CD14-positive monocyte (primary cell): Measurements from ENCODE around the gene C3orf18. TPM values are rescaled to one million over a fixed set of nuclear protein-coding genes. Genes with fewer than 3 reads are reported as not detected.

Experiments used
- DNase-seq, 3 donors: peaks; one replicate each; pipeline ENCODE4 v3.0.0-alpha.2; 2011 to 2022
- H2AFZ ChIP-seq: 2 replicates; pipeline ENCODE4 v1.6.0; 2012; ENCODE audit warnings: mild to moderate bottlenecking, low read depth, low read length, inconsistent platforms; ENCODE audit not compliant: insufficient read depth, poor library complexity, severe bottlenecking
- H3K27ac ChIP-seq, 2 donors: 1 replicate in 1 of 2; 2 replicates in 1 of 2; pipeline ENCODE4 v1.5.1; 2012 to 2013; ENCODE audit warnings: low read length in 2 of 2, control low read depth in 1 of 2, inconsistent platforms in 1 of 2, low read depth in 1 of 2, mild to moderate bottlenecking in 1 of 2
- H3K27me3 ChIP-seq, 2 donors: one replicate each; pipeline versions ENCODE4 v1.6.0 to v1.6.1; 2011 to 2013; ENCODE audit warnings: low read length in 2 of 2; ENCODE audit not compliant: control insufficient read depth in 2 of 2, insufficient read depth in 2 of 2
- H3K36me3 ChIP-seq, 2 donors: replicated peaks in 1 of 2; 1 replicate in 1 of 2; 2 replicates in 1 of 2; pipeline versions ENCODE4 v1.5.1 to v1.6.1; 2012 to 2013; ENCODE audit warnings: low read length in 2 of 2, control low read depth in 1 of 2, inconsistent platforms in 1 of 2, mild to moderate bottlenecking in 1 of 2; ENCODE audit not compliant: insufficient read depth in 2 of 2, control insufficient read depth in 1 of 2
- H3K4me1 ChIP-seq, 2 donors: 1 replicate in 1 of 2; 2 replicates in 1 of 2; pipeline versions ENCODE4 v1.5.1 to v1.6.1; 2012 to 2013; ENCODE audit warnings: low read length in 2 of 2, control low read depth in 1 of 2, inconsistent platforms in 1 of 2, mild to moderate bottlenecking in 1 of 2, moderate library complexity in 1 of 2; ENCODE audit not compliant: insufficient read depth in 2 of 2, control insufficient read depth in 1 of 2
- H3K4me2 ChIP-seq: replicated peaks from 2 replicates; pipeline ENCODE3; 2012; ENCODE audit warnings: low read length, moderate library complexity, mild to moderate bottlenecking; ENCODE audit not compliant: poor library complexity, severe bottlenecking; ENCODE audit errors: extremely low read depth
- H3K4me3 ChIP-seq, 3 experiments: fragments of 200-600 bp in 1 of 3; sonication (generic) in 1 of 3; replicated peaks in 1 of 3; 1 replicate in 2 of 3; 2 replicates in 1 of 3; pipeline ENCODE4 v1.5.1; 2011 to 2013; ENCODE audit warnings: low read length in 3 of 3, mild to moderate bottlenecking in 3 of 3, control low read depth in 2 of 3, low read depth in 2 of 3, inconsistent platforms in 1 of 3, moderate library complexity in 1 of 3
- H3K79me2 ChIP-seq: 2 replicates; pipeline ENCODE4 v1.6.0; 2012; ENCODE audit warnings: mild to moderate bottlenecking, control low read depth, inconsistent platforms, low read length, moderate library complexity; ENCODE audit not compliant: insufficient read depth
- H3K9ac ChIP-seq: 2 replicates; pipeline ENCODE4 v1.6.0; 2017; ENCODE audit warnings: low read length, mild to moderate bottlenecking; ENCODE audit not compliant: insufficient read depth, poor library complexity, severe bottlenecking
- H3K9me3 ChIP-seq, 2 donors: replicated peaks in 1 of 2; 1 replicate in 1 of 2; 2 replicates in 1 of 2; pipeline versions ENCODE4 v1.5.1 to v1.6.1; 2012 to 2013; ENCODE audit warnings: low read length in 2 of 2, control low read depth in 1 of 2; ENCODE audit not compliant: control insufficient read depth in 1 of 2, insufficient read depth in 1 of 2
- H4K20me1 ChIP-seq: 2 replicates; pipeline ENCODE4 v1.6.0; 2012; ENCODE audit warnings: mild to moderate bottlenecking, low read length, control low read depth, moderate library complexity; ENCODE audit not compliant: insufficient read depth
- H3K27ac Mint-ChIP-seq, 7 donors: one replicate each; pipeline ENCODE4 v1.8.0; 2020; ENCODE audit warnings: mild to moderate bottlenecking in 7 of 7, mixed read lengths in 7 of 7, moderate library complexity in 6 of 7, inconsistent platforms in 2 of 7
- H3K27me3 Mint-ChIP-seq, 3 donors: one replicate each; pipeline ENCODE4 v1.8.0; 2021 to 2022; ENCODE audit warnings: low read depth in 3 of 3, mild to moderate bottlenecking in 3 of 3, mixed read lengths in 3 of 3, moderate library complexity in 3 of 3, inconsistent platforms in 1 of 3
- H3K36me3 Mint-ChIP-seq, 2 donors: one replicate each; pipeline ENCODE4 v1.8.0; 2020; ENCODE audit warnings: mixed read lengths in 2 of 2, inconsistent platforms in 1 of 2, mild to moderate bottlenecking in 1 of 2
- H3K4me1 Mint-ChIP-seq: one replicate; pipeline ENCODE4 v1.8.0; 2020; ENCODE audit warnings: mild to moderate bottlenecking, mixed read lengths
- H3K4me3 Mint-ChIP-seq, 2 donors: one replicate each; pipeline ENCODE4 v1.8.0; 2020; ENCODE audit warnings: mild to moderate bottlenecking in 2 of 2, mixed read lengths in 2 of 2, moderate library complexity in 1 of 2
- H3K9me3 Mint-ChIP-seq, 7 donors: one replicate each; pipeline ENCODE4 v1.8.0; 2020 to 2022; ENCODE audit warnings: mixed read lengths in 7 of 7, mild to moderate bottlenecking in 6 of 7, moderate library complexity in 6 of 7, inconsistent platforms in 2 of 7
- WGBS: methylation state at CpG from one replicate; pipeline ENCODE4 v1.1.5; 2013; ENCODE audit warnings: missing lambda C conversion rate; ENCODE audit not compliant: insufficient coverage; 5-methylcytosine and 5-hydroxymethylcytosine counted together
- intact Hi-C, 2 donors: fragments of 100-400 bp; cut with micrococcal nuclease; formaldehyde crosslinking; loops; one replicate each; pipeline versions ENCODE4 v1.15.0 to v1.15.1; 2023
- polyA plus RNA-seq, 3 donors: library from polyadenylated mRNA; depleted of rRNA in 1 of 3; unstranded in 2 of 3; stranded (reverse) in 1 of 3; fragments of 300-500 nt in 2 of 3; fragments of >200 nt in 1 of 3; fragmentation: Illumina TruSeq in 2 of 3; gene quantifications; 1 replicate in 2 of 3; 2 replicates in 1 of 3; pipeline ENCODE4 v1.2.3, GENCODE V29; 2012 to 2021
- TF ChIP-seq, protein P1 (sequence below): fragments of 200-600 bp; IDR thresholded peaks from one replicate; pipeline ENCODE4 v1.8.0; 2022; ENCODE audit warnings: antibody characterized with exemption, mild to moderate bottlenecking

Gene C3orf18
- polyA plus RNA-seq, 3 donors = 0.18 to 1.5 (median 0.76) TPM

DNA sequence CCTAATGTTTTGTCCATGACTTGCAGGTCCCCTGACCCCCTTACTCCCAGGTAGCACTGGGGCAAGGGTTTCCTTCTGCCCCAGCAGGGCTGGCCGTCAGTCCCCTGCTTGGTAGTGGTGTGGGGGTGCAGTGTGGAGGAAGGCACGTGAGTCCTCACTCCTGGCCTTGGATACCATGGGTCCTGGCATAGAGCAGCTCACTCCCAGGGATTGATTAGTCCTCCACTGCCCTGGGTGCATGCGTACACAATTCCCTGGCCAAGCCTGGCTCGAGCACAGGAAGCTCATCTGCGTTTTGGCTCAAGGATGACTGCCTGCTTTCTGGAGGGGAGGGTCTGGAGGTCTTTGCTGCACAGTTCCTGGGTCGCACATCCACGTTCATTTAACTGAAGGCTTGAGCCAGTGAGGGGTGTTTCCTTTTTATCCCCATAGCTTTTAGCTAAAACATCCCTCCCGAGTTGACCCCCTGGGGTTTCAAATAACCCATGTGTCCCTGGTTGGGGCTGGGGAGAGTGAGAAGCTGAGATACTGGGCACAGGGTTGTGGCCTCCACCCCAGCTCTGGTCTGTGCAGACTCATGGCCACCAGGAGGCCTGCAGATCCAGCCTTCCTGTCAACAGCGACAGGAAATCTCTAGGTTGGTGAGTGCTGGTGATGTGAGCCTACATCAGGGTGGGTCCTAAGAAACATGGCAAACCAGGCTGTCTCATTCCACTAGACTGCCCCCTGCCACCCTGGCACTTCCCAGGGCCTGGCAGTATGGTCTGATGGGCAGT, 13.3 kb upstream of the C3orf18 start:
- Histone ChIP-seq H3K27me3 (no peaks in the 10 kb centered on the region), H3K9ac (no peak overlapping the region), H3K27ac (no peak overlapping the region), H4K20me1 (no peaks in the 10 kb centered on the region), H3K9me3 (no peaks in the 10 kb centered on the region), H3K4me1 (peaks cover 9 to 12% of the 10 kb centered on the region in 2 donors), H3K4me2 (no peak overlapping the region), H3K4me3 (no peak overlapping the region), H2AFZ (no peak overlapping the region), H3K36me3 (peaks cover 19 to 55% of the 10 kb centered on the region in 2 donors), H3K79me2 (no peaks in the 10 kb centered on the region)
- intact Hi-C loops = no loop called here
- Mint-ChIP-seq H3K27me3 (peaks cover 0 to 2% (median 0%) of the 10 kb centered on the region in 3 donors), H3K36me3 (peaks cover 35 to 52% of the 10 kb centered on the region in 2 donors), H3K4me3 (no peak overlapping the region), H3K4me1 (peaks cover 11% of the 10 kb centered on the region), H3K27ac (no peak overlapping the region), H3K9me3 (peaks cover 0 to 1% (median 0%) of the 10 kb centered on the region in 7 donors)
- WGBS = 91% methylated on average over 4 of the region's 9 CpGs
- no peak for DNase-seq
- TF ChIP-seq, protein P1, sequence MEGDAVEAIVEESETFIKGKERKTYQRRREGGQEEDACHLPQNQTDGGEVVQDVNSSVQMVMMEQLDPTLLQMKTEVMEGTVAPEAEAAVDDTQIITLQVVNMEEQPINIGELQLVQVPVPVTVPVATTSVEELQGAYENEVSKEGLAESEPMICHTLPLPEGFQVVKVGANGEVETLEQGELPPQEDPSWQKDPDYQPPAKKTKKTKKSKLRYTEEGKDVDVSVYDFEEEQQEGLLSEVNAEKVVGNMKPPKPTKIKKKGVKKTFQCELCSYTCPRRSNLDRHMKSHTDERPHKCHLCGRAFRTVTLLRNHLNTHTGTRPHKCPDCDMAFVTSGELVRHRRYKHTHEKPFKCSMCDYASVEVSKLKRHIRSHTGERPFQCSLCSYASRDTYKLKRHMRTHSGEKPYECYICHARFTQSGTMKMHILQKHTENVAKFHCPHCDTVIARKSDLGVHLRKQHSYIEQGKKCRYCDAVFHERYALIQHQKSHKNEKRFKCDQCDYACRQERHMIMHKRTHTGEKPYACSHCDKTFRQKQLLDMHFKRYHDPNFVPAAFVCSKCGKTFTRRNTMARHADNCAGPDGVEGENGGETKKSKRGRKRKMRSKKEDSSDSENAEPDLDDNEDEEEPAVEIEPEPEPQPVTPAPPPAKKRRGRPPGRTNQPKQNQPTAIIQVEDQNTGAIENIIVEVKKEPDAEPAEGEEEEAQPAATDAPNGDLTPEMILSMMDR = no peak

DNA sequence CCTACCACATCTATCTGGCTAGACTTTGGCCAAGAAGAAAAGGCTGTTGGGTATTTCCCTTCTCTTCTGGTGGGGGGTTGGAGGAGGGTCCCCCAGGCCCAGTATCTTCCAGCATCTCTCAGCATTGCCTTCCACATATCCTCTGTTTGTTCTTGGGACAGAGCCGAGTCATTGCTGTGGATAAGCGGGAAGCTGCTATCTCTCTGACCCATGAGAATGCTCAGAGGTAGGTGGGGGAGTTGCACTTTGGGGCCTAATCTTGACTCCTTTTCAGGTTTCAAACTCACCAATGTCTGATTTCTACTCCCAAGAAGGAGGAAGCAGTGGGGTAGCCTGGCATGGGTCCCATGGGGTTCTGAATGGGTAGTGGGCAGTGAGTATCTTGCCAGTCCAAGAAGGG, 9.8 kb upstream of the C3orf18 start:
- Histone ChIP-seq H3K4me1 (peaks cover 3 to 9% of the 10 kb centered on the region in 2 donors), H3K27ac (no peak overlapping the region), H3K36me3 (peaks cover 21 to 55% of the 10 kb centered on the region in 2 donors), H3K79me2 (no peaks in the 10 kb centered on the region), H3K4me3 (no peak overlapping the region), H2AFZ (no peak overlapping the region), H3K9me3 (no peaks in the 10 kb centered on the region), H3K9ac (no peak overlapping the region), H3K4me2 (no peak overlapping the region), H4K20me1 (no peaks in the 10 kb centered on the region), H3K27me3 (no peaks in the 10 kb centered on the region)
- Mint-ChIP-seq H3K4me1 (peaks cover 15% of the 10 kb centered on the region), H3K36me3 (peaks cover 30 to 54% of the 10 kb centered on the region in 2 donors), H3K27me3 (peaks cover 0 to 2% (median 0%) of the 10 kb centered on the region in 3 donors), H3K9me3 (no peaks in the 10 kb centered on the region), H3K4me3 (no peak overlapping the region), H3K27ac (no peak overlapping the region)
- DNase-seq = no peak
- intact Hi-C loops = loop anchor here in 1 of 2 donors (10.0 kb wide), 1 partner anchor 77 kb away; no protein-coding TSS in a partner anchor
- TF ChIP-seq, protein P1 = no peak
- WGBS = no CpG with 5 or more reads among the region's 2 CpGs
